Stimulated activated CD8-positive, alpha-beta memory T cell treated with anti-CD3 and anti-CD28 coated beads, Interleukin-2, amount 100 ng/mL, for 48 hours (primary cell): Measurements from ENCODE around the gene MACROH2A1.

Experiments
- DNase-seq, 2 donors: peaks; one replicate each; pipeline ENCODE4 v3.0.0-alpha.2; 2020; ENCODE audit warnings: low read depth in 2 of 2

Gene MACROH2A1

GRCh38 chr5:135331612-135332011 is 67.4 kb downstream of the MACROH2A1 start:
- no peak for DNase-seq

- DNase-seq = no peak
Measured at GRCh38 chr5:135330798-135331096, 68.3 kb downstream of the MACROH2A1 start.

GRCh38 chr5:135329913-135330797 is 68.9 kb downstream of the MACROH2A1 start:
- DNase-seq = no peak

- DNase-seq = no peak
Measured at GRCh38 chr5:135329066-135329912, 69.7 kb downstream of the MACROH2A1 start.

GRCh38 chr5:135328128-135328687 is 70.8 kb downstream of the MACROH2A1 start:
- DNase-seq = no peak

- no peak for DNase-seq
Measured at GRCh38 chr5:135327429-135328127, 71.5 kb downstream of the MACROH2A1 start.

- DNase-seq = no peak
Measured at GRCh38 chr5:135326296-135327254, 72.5 kb downstream of the MACROH2A1 start.

GRCh38 chr5:135324897-135325650 is 74.0 kb downstream of the MACROH2A1 start:
- DNase-seq = no peak

- DNase-seq = no peak
Measured at GRCh38 chr5:135324160-135324559, 74.9 kb downstream of the MACROH2A1 start.

GRCh38 chr5:135323701-135324132 is 75.3 kb downstream of the MACROH2A1 start:
- no peak for DNase-seq

GRCh38 chr5:135323227-135323626 is 75.8 kb downstream of the MACROH2A1 start:
- DNase-seq = no peak

- no peak for DNase-seq
Measured at GRCh38 chr5:135322744-135323143, 76.3 kb downstream of the MACROH2A1 start.

GRCh38 chr5:135322271-135322670 is 76.8 kb downstream of the MACROH2A1 start:
- no peak for DNase-seq

GRCh38 chr5:135320718-135321484 is 78.1 kb downstream of the MACROH2A1 start:
- no peak for DNase-seq

GRCh38 chr5:135319928-135320606 is 79.0 kb downstream of the MACROH2A1 start:
- DNase-seq = no peak

- no peak for DNase-seq
Measured at GRCh38 chr5:135319458-135319857, 79.6 kb downstream of the MACROH2A1 start.

- DNase-seq = no peak
Measured at GRCh38 chr5:135318924-135319323, 80.1 kb downstream of the MACROH2A1 start.

- no peak for DNase-seq
Measured at GRCh38 chr5:135318037-135318436, 81.0 kb downstream of the MACROH2A1 start.

- DNase-seq = no peak
Measured at GRCh38 chr5:135317286-135317685, 81.7 kb downstream of the MACROH2A1 start.
